Transverse colon (tissue), 4 donors: ENCODE data around the gene TBX6. TPM values are rescaled to one million over a fixed set of nuclear protein-coding genes. Genes with fewer than 3 reads are reported as not detected.
"Not testable (repeated sequence)": the region's sequence is repeated elsewhere in the genome, so short reads cannot be mapped to it uniquely, and the experiment has no call there.

ENCODE experiments used
- DNase-seq: peaks from one replicate; pipeline ENCODE4 v3.0.0-alpha.2; 2019
- H3K27ac ChIP-seq, 4 donors: fragments of 200-600 bp; sonication (generic); 2 replicates each; pipeline ENCODE4 v1.5.1; 2016 to 2018; ENCODE audit warnings: inconsistent platforms in 4 of 4
- H3K27me3 ChIP-seq: fragments of 200-600 bp; sonication (generic); 2 replicates; pipeline ENCODE4 v1.5.1; 2017; ENCODE audit warnings: inconsistent platforms
- H3K36me3 ChIP-seq, 4 donors: fragments of 200-600 bp; sonication (generic); 2 replicates each; pipeline ENCODE4 v1.5.1; 2017 to 2019; ENCODE audit warnings: inconsistent platforms in 4 of 4
- H3K4me1 ChIP-seq, 4 donors: fragments of 200-600 bp; sonication (generic); 2 replicates each; pipeline ENCODE4 v1.5.1; 2017 to 2020; ENCODE audit warnings: inconsistent platforms in 4 of 4
- H3K4me3 ChIP-seq, 4 donors: fragments of 200-600 bp; sonication (generic); 1 replicate in 1 of 4; 2 replicates in 3 of 4; pipeline versions ENCODE4 v1.5.1 to v1.6.1; 2017 to 2019; ENCODE audit warnings: inconsistent platforms in 4 of 4
- H3K9me3 ChIP-seq, 2 donors: fragments of 200-600 bp; sonication (generic); 2 replicates each; pipeline ENCODE4 v1.5.1; 2017 to 2019; ENCODE audit warnings: inconsistent platforms in 2 of 2
- CTCF ChIP-seq, 5 experiments: fragments of 200-600 bp in 3 of 5; fragments of 450-650 bp in 2 of 5; sonication (generic) in 3 of 5; IDR thresholded peaks; 1 replicate in 2 of 5; 2 replicates in 3 of 5; pipeline ENCODE4 v1.5.1; 2016 to 2017; ENCODE audit warnings: antibody characterized with exemption in 5 of 5, inconsistent platforms in 3 of 5, mild to moderate bottlenecking in 2 of 5, moderate library complexity in 1 of 5
- EP300 ChIP-seq: sonication (generic); formaldehyde crosslinking; IDR thresholded peaks from one replicate; pipeline ENCODE4 v1.6.1; 2017; ENCODE audit warnings: antibody characterized with exemption, low read depth
- POLR2A ChIP-seq: fragments of 450-650 bp; IDR thresholded peaks from one replicate; pipeline ENCODE4 v1.6.1; 2016; ENCODE audit warnings: antibody characterized with exemption, mild to moderate bottlenecking, moderate library complexity
- POLR2AphosphoS5 ChIP-seq, 3 donors: sonication (generic); formaldehyde crosslinking; IDR thresholded peaks; one replicate each; pipeline ENCODE4 v1.6.1; 2016; ENCODE audit warnings: antibody characterized with exemption in 3 of 3
- WGBS, 2 donors: methylation state at CpG; one replicate each; pipeline ENCODE4 v1.1.5; 2018; ENCODE audit warnings: low coverage in 1 of 2; 5-methylcytosine and 5-hydroxymethylcytosine counted together
- in situ Hi-C, 4 donors: fragments of 200-750 bp; cut with MboI; loops; one replicate each; pipeline versions ENCODE4 v1.15.0 to v1.15.1; 2017; ENCODE audit warnings: low sequenced_read_pairs in 3 of 4, low pct_ligation_motif_present in 1 of 4, low pct_unique_long_range_greater_than_20kb in 1 of 4
- intact Hi-C: fragments of 100-400 bp; cut with DNase I; formaldehyde crosslinking; loops from one replicate; pipeline ENCODE4 v1.15.1; 2023; ENCODE audit warnings: low total_unique reads
- total RNA-seq, 4 donors: library from RNA; depleted of rRNA; stranded (reverse); fragments of >200 nt; gene quantifications; one replicate each; pipeline ENCODE4 v1.1.0, GENCODE V29; 2016

TBX6 gene
- total RNA-seq, 4 donors from 2014 or later = 0.82 to 2.2 TPM; not detected in 2

DNA sequence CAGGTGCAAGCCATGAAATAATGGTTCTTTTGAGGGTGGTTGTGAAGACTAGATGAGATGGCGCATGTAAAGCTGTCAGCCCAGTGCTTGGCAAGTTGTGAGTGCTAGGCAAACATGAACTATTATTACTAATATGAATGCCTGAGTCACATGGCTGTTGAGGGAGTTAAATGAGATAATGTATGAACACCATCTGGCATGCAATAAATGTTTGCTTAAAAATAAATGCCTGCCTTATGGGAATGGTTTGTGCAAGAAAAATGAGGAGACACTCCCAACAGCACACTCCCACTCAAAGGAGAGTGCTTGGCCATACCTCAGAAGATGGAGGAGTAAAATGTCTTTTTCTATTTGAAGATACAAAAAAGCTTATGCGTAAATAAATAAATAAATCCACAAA is 27.7 kb upstream of the TBX6 start:
- Histone ChIP-seq H3K27me3 (no peaks in the 10 kb centered on the region), H3K4me3 (no peak overlapping the region), H3K36me3 (peaks cover 0 to 23% (median 11%) of the 10 kb centered on the region in 4 donors), H3K9me3 (no peaks in the 10 kb centered on the region), H3K4me1 (peaks cover 27 to 82% (median 61%) of the 10 kb centered on the region in 4 donors), H3K27ac (peak overlapping the region; percentile 94 to 98 (median 97))
- WGBS, 2 donors = 78 to 90% methylated on average over 2 of the region's 2 CpGs
- DNase-seq = no peak
- in situ Hi-C loops = loop anchor here in 2 of 4 donors (25.0 kb wide), 1 partner anchor 293 kb away; the partner anchor contains the start of gene ZNF771 (in 2 of the 2)
- intact Hi-C loops = loop anchor here (10.0 kb wide), 1 partner anchor 65 kb away; the partner anchor contains the start of gene CORO1A
- TF ChIP-seq POLR2AphosphoS5 (IDR thresholded peaks at IDR 0.05) (no peak), EP300 (no peak), POLR2A (no peak), CTCF (IDR thresholded peaks at IDR 0.05) (no peak)

DNA sequence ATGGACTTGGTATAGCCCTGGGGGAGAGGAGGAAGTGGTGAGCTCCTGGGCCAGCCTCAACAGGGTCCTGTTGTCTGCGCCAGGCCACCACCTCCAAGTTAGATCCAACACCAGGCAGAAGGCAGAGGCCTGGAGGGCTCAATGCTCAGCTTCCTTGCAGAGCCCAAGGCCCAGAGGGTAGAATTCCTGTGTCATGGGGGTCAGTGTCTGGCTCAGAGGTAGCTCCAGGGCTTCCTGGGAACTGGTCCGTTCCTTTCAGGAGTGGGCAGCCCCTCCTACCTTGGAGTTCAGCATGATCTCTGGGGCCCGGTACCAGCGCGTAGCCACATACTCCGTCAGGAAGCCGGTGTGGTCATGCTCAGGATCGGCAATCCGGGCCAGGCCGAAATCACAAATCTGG is 26.0 kb upstream of the TBX6 start:
- no peak overlapping the region for H3K4me3 ChIP-seq
- H3K27me3 ChIP-seq = no peaks in the 10 kb centered on the region
- H3K36me3 ChIP-seq = peaks cover 0 to 23% (median 11%) of the 10 kb centered on the region in 4 donors
- in situ Hi-C loops = loop anchor here in 2 of 4 donors (25.0 kb wide), 1 partner anchor 295 kb away; the partner anchor contains the start of gene ZNF771 (in 2 of the 2)
- WGBS, 2 donors = 87% methylated on average over 10 of the region's 10 CpGs; no CpG with 5 or more reads in 1 of the 2 donors
- intact Hi-C loops = loop anchor here (10.0 kb wide), 1 partner anchor 67 kb away; the partner anchor contains the start of gene CORO1A
- DNase-seq = no peak
- no peaks in the 10 kb centered on the region for H3K9me3 ChIP-seq
- H3K27ac ChIP-seq = peak overlapping the region; percentile 81 to 98 (median 88)
- peaks cover 42 to 86% (median 65%) of the 10 kb centered on the region in 4 donors for H3K4me1 ChIP-seq
- TF ChIP-seq EP300 (no peak), CTCF (IDR thresholded peaks at IDR 0.05) (no peak), POLR2AphosphoS5 (IDR thresholded peaks at IDR 0.05) (no peak), POLR2A (no peak)

- Histone ChIP-seq H3K27ac (peak overlapping the region; percentile 81 to 98 (median 88)), H3K4me3 (no peak overlapping the region), H3K4me1 (peaks cover 38 to 81% (median 55%) of the 10 kb centered on the region in 4 donors), H3K27me3 (no peaks in the 10 kb centered on the region), H3K9me3 (no peaks in the 10 kb centered on the region), H3K36me3 (peaks cover 0 to 23% (median 11%) of the 10 kb centered on the region in 4 donors)
- in situ Hi-C loops = loop anchor here in 2 of 4 donors (25.0 kb wide), 1 partner anchor 296 kb away; the partner anchor contains the start of gene ZNF771 (in 2 of the 2)
- DNase-seq = no peak
- 60 to 74% methylated on average over 1 to 16 of the region's 16 CpGs for WGBS, 2 donors
- no peak for TF ChIP-seq CTCF (IDR thresholded peaks at IDR 0.05)
- no peak for TF ChIP-seq EP300
- no peak for TF ChIP-seq POLR2AphosphoS5 (IDR thresholded peaks at IDR 0.05)
- TF ChIP-seq POLR2A = no peak
- intact Hi-C loops = loop anchor here (10.0 kb wide), 1 partner anchor 68 kb away; the partner anchor contains the start of gene CORO1A
These were observed 24.8 kb upstream of the TBX6 start for GRCh38 chr16:30116291-30117207.

DNA sequence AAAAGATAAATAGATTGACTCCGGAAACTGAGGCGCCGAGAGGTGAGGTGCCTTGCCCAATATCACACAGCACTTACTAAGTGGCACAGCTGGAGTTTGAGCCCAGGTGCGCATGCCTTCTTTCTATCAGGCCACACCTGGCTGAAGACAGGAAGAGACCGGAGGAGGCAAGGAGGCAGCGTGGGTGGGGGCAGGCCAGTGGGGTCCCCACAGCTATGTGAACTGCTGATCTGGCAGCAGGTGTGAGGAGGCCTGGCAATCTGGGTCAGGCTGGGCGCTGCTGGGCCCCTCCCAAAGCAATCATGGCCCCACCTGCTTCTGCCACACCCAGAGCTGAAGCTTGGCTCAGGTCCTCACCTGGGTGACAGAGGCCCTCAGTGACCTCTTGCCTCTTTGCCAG is 23.5 kb upstream of the TBX6 start:
- peak; percentile 37 to 71 (median 64) for TF ChIP-seq POLR2AphosphoS5 (IDR thresholded peaks at IDR 0.05)
- TF ChIP-seq POLR2A = peak; percentile 42
- TF ChIP-seq EP300 = peak; percentile 39
- no peak for TF ChIP-seq CTCF (IDR thresholded peaks at IDR 0.05)
- WGBS, 2 donors = 4 to 55% methylated on average over 5 to 7 of the region's 7 CpGs
- intact Hi-C loops (loop anchor here (10.0 kb wide), 1 partner anchor 70 kb away; the partner anchor contains the start of gene CORO1A), in situ Hi-C loops (loop anchor here in 2 of 4 donors (25.0 kb wide), 1 partner anchor 297 kb away; the partner anchor contains the start of gene ZNF771 (in 2 of the 2))
- peaks cover 0 to 23% (median 11%) of the 10 kb centered on the region in 4 donors for H3K36me3 ChIP-seq
- H3K9me3 ChIP-seq = no peaks in the 10 kb centered on the region
- peak overlapping the region; percentile 81 to 98 (median 88) for H3K27ac ChIP-seq
- no peak overlapping the region for H3K4me3 ChIP-seq
- peak; percentile 90 for DNase-seq
- H3K4me1 ChIP-seq = peaks cover 33 to 69% (median 45%) of the 10 kb centered on the region in 4 donors
- no peaks in the 10 kb centered on the region for H3K27me3 ChIP-seq

GRCh38 chr16:30114833-30115232 is 23.1 kb upstream of the TBX6 start:
- Histone ChIP-seq H3K4me1 (peaks cover 30 to 65% (median 42%) of the 10 kb centered on the region in 4 donors), H3K27ac (peak overlapping the region; percentile 81 to 98 (median 88)), H3K36me3 (peaks cover 0 to 25% (median 12%) of the 10 kb centered on the region in 4 donors)
- in situ Hi-C loops = loop anchor here in 2 of 4 donors (25.0 kb wide), 1 partner anchor 297 kb away; the partner anchor contains the start of gene ZNF771 (in 2 of the 2)
- not testable (repeated sequence) for H3K4me3 ChIP-seq, H3K9me3 ChIP-seq, DNase-seq, H3K27me3 ChIP-seq
- intact Hi-C loops = loop anchor here (10.0 kb wide), 1 partner anchor 70 kb away; the partner anchor contains the start of gene CORO1A
- 31 to 73% methylated on average over 2 to 7 of the region's 7 CpGs for WGBS, 2 donors
